HG03457 (cell line): ENCODE data around the gene ZNF385D.
"Not testable (repeated sequence)": the region's sequence is repeated elsewhere in the genome, so short reads cannot be mapped to it uniquely, and the experiment has no call there.

Source experiments
- ATAC-seq: cut with Tn5 transposase; IDR thresholded peaks from one replicate; pipeline ENCODE4 v1.9.1; 2021; ENCODE audit warnings: moderate number of reproducible peaks; ENCODE audit not compliant: unreplicated experiment

The ZNF385D gene

GRCh38 chr3:21392526-21392925 is 358.5 kb downstream of the ZNF385D start:
- ATAC-seq = no peak

- no peak for ATAC-seq
Measured at GRCh38 chr3:21390856-21391255, 360.2 kb downstream of the ZNF385D start.

- no peak for ATAC-seq
Measured at GRCh38 chr3:21390136-21390535, 360.9 kb downstream of the ZNF385D start.

DNA sequence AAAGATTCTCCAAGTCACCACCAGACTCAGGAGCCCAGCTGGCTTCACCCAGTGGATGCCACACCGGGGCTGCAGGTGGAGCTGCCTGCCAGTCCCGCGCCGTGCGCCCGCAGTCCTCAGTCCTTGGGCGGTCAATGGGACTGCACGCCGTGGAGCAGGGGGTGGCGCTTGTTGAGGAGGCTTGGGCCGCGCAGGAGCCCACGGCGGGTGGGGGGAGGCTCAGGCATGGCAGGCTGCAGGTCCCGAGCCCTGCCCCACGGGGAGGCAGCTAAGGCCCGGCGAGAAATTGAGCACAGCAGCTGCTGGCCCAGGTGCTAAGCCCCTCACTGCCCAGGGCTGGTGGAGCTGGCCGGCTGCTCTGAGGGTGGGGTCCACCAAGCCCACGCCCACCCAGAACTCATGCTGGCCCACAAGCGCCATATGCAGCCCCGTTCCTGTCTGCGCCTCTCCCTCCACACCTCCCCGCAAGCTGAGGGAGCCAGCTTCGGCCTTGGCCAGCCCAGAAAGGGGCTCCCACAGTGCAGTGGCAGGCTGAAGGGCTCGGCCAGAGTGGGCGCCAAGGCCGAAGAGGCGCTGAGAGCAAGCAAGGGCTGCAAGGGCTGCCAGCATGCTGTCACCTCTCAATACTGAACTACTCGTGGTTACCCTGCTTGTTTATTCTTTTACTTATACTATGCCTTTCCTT is 363.7 kb downstream of the ZNF385D start:
- not testable (repeated sequence) for ATAC-seq

- ATAC-seq = not testable (repeated sequence)
Measured at GRCh38 chr3:21378036-21378435, 373.0 kb downstream of the ZNF385D start.

DNA sequence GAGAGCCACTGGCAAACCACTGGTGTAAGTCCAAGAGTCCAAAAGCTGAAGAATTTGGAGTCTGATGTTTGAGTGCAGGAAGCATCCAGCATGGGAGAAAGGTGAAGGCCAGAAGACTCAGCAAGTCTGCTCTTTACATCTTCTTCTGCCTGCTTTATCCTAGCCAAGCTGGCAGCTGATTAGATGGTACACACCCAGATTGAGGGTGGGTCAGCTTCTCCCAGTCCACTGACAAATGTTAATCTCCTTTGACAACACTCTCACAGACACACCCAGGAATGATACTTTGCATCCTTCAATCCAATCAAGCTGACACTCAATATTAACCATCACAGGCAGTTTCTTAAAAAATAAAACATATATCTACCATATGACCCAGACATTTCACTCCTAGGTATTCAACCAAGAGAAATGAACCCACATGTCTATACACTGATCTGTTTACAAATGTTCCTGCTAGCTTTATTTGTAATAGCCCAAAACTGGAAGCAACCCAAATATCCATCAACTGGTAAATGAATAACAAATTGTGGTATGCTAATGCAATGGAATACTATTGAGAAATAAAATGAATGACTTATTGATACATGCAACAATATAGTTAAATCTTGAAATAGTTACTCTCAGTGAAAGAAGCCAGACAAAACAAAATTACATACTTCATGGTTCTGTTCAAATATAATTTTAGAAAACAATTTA is 373.8 kb downstream of the ZNF385D start:
- ATAC-seq = no peak

GRCh38 chr3:21372316-21372715 is 378.7 kb downstream of the ZNF385D start:
- no peak for ATAC-seq
